WERI-Rb-1 (cell line): ENCODE results near the gene MADD.

Experiments used
- DNase-seq: peaks from one replicate; pipeline ENCODE4 v3.0.0-alpha.2; 2020
- H3K27ac ChIP-seq: fragments of 250-450 bp; sonication (Bioruptor Pico); 2 replicates; pipeline ENCODE4 v1.5.1; 2020; ENCODE audit warnings: mild to moderate bottlenecking, moderate library complexity
- H3K27me3 ChIP-seq: fragments of 250-450 bp; sonication (Bioruptor Pico); 2 replicates; pipeline ENCODE4 v1.5.1; 2021; ENCODE audit warnings: mild to moderate bottlenecking, low read depth, moderate library complexity; ENCODE audit not compliant: insufficient read depth, severe bottlenecking
- H3K36me3 ChIP-seq: fragments of 250-450 bp; sonication (Bioruptor Pico); 2 replicates; pipeline ENCODE4 v1.5.1; 2020; ENCODE audit warnings: mild to moderate bottlenecking, moderate library complexity
- H3K4me3 ChIP-seq: 2 replicates; pipeline ENCODE4 v1.5.1; 2011; ENCODE audit warnings: low read depth, mild to moderate bottlenecking, control low read depth, low read length
- H3K9me3 ChIP-seq: fragments of 250-450 bp; sonication (Bioruptor Pico); 2 replicates; pipeline ENCODE4 v1.5.1; 2021; ENCODE audit warnings: mild to moderate bottlenecking, moderate library complexity; ENCODE audit not compliant: severe bottlenecking
- TF ChIP-seq, protein P1 (sequence below): IDR thresholded peaks from 2 replicates; pipeline ENCODE4 v1.5.1; 2011; ENCODE audit warnings: low read depth, mild to moderate bottlenecking, control low read depth, inconsistent platforms, low read length

MADD gene

DNA sequence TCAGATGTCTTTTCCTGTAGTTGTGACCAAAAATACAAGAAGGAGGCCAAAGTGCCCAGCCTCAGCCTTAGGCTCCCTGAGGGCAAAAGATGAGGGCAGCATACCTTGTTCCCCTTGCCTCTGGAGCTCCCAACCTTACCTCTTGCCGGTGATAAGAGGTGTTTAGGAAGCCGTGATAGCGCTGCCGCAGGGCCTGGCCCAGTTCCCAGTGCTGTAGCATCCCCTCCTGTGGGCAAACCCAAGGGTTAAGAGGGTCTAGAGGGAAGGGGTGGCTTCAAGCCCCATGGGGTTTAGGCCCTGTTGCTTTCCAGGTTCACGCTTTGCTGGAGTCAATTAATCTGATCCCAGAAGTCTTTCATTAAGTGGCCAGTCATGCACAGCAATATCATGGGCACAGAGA lies 22.4 kb upstream of the MADD start:
- Histone ChIP-seq H3K4me3 (no peak overlapping the region), H3K27ac (no peak overlapping the region; the same call in 1 of the 2 replicates), H3K9me3 (no peaks in the 10 kb centered on the region), H3K27me3 (no peaks in the 10 kb centered on the region), H3K36me3 (peaks cover 40% of the 10 kb centered on the region)
- no peak for DNase-seq
- TF ChIP-seq, protein P1, sequence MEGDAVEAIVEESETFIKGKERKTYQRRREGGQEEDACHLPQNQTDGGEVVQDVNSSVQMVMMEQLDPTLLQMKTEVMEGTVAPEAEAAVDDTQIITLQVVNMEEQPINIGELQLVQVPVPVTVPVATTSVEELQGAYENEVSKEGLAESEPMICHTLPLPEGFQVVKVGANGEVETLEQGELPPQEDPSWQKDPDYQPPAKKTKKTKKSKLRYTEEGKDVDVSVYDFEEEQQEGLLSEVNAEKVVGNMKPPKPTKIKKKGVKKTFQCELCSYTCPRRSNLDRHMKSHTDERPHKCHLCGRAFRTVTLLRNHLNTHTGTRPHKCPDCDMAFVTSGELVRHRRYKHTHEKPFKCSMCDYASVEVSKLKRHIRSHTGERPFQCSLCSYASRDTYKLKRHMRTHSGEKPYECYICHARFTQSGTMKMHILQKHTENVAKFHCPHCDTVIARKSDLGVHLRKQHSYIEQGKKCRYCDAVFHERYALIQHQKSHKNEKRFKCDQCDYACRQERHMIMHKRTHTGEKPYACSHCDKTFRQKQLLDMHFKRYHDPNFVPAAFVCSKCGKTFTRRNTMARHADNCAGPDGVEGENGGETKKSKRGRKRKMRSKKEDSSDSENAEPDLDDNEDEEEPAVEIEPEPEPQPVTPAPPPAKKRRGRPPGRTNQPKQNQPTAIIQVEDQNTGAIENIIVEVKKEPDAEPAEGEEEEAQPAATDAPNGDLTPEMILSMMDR, result no peak

DNA sequence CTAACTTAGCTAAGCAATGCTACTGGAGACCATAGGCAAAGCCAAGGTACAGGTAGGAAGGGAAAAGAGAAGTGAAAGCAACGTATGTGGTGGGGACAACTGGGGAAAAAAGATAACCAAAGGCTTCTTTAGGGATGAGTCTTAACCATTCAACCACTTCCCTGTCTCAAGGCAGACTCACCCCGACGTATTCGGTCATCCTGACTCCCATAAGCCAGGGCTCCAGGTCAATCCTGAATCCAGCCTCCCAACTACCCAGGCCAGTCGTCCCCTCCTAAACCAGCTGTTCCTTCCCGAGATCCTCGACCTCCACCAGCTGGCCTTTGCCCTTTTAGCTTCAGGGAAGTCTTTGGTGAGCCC lies 21.6 kb upstream of the MADD start:
- no peaks in the 10 kb centered on the region for H3K9me3 ChIP-seq
- H3K4me3 ChIP-seq, result peak overlapping the region; percentile 88
- no peaks in the 10 kb centered on the region for H3K27me3 ChIP-seq
- peak overlapping the region; percentile 95 for H3K27ac ChIP-seq
- H3K36me3 ChIP-seq, result peaks cover 34% of the 10 kb centered on the region
- no peak for DNase-seq
- TF ChIP-seq, protein P1, result no peak

GRCh38 chr11:47248664-47249377 lies 21.1 kb upstream of the MADD start, which contains the start of gene ACP2:
ACP2 (minus strand) TSS chr11:47248814; CDS start chr11:47248789, 25 bp downstream.
- Histone ChIP-seq H3K36me3 (peaks cover 29% of the 10 kb centered on the region), H3K27me3 (no peaks in the 10 kb centered on the region), H3K27ac (peak within 1 kb of the TSS; percentile 95), H3K9me3 (no peaks in the 10 kb centered on the region), H3K4me3 (peak within 1 kb of the TSS; percentile 88)
- DNase-seq, result peak; percentile 90
- TF ChIP-seq, protein P1, result peak; percentile 64

DNA sequence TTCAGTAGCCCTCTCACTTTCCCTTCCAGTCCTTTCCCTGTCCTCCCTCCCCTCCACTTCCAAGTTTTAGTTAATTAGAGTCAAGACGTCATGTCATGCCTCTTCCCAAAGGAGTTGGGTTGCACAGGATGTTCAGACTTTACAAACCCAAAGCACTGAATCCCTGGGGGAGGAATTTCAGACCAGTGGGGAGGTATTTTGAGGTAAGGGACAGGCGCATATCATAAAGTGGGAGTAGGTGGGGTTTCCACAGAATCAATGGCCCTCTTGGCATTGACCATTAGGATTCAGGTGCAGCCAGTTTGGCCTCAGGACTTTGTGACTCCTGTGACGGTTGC lies 20.6 kb upstream of the MADD start:
- TF ChIP-seq, protein P1, result no peak
- Histone ChIP-seq H3K4me3 (peak overlapping the region; percentile 88), H3K27ac (peak overlapping the region; percentile 95), H3K9me3 (no peaks in the 10 kb centered on the region), H3K27me3 (no peaks in the 10 kb centered on the region), H3K36me3 (peaks cover 24% of the 10 kb centered on the region)
- DNase-seq, result no peak

GRCh38 chr11:47251751-47252150 lies 18.2 kb upstream of the MADD start:
- peaks cover 9% of the 10 kb centered on the region for H3K36me3 ChIP-seq
- no peaks in the 10 kb centered on the region for H3K9me3 ChIP-seq
- H3K27me3 ChIP-seq, result no peaks in the 10 kb centered on the region
- H3K4me3 ChIP-seq, result no peak overlapping the region
- DNase-seq, result no peak
- no peak overlapping the region for H3K27ac ChIP-seq
- TF ChIP-seq, protein P1, result no peak

GRCh38 chr11:47253660-47254059 lies 16.3 kb upstream of the MADD start:
- H3K4me3 ChIP-seq, result no peak overlapping the region
- H3K9me3 ChIP-seq, result no peaks in the 10 kb centered on the region
- no peaks in the 10 kb centered on the region for H3K27me3 ChIP-seq
- no peak overlapping the region for H3K27ac ChIP-seq
- TF ChIP-seq, protein P1, result no peak
- DNase-seq, result no peak
- H3K36me3 ChIP-seq, result no peaks in the 10 kb centered on the region
